Ovary (tissue), 3 donors: Measurements from ENCODE around the gene TMCC3.

Source experiments
- CTCF ChIP-seq, 3 donors: fragments of 450-650 bp in 2 of 3; fragments of 200-600 bp in 1 of 3; IDR thresholded peaks; one replicate each; pipeline versions ENCODE4 v1.5.1 to v1.8.0; 2016 to 2022; ENCODE audit warnings: antibody characterized with exemption in 3 of 3, mild to moderate bottlenecking in 1 of 3
- EP300 ChIP-seq: sonication (generic); formaldehyde crosslinking; IDR thresholded peaks from one replicate; pipeline ENCODE4 v1.6.1; 2017; ENCODE audit warnings: antibody characterized with exemption
- POLR2A ChIP-seq: fragments of 450-650 bp; IDR thresholded peaks from one replicate; pipeline ENCODE4 v1.6.1; 2017; ENCODE audit warnings: antibody characterized with exemption, mild to moderate bottlenecking, moderate library complexity
- donor health status: DM: no; HTN: no; CAD: no.

GRCh38 chr12:94641283-94641682 lies 9.1 kb downstream of the TMCC3 start:
- TF ChIP-seq CTCF (IDR thresholded peaks at IDR 0.05) (no peak), POLR2A (no peak), EP300 (no peak)
